PFSK-1 (cell line): ENCODE measurements around the gene KLK14.

Source experiments
- POLR2AphosphoS5 ChIP-seq: IDR thresholded peaks from 2 replicates; pipeline ENCODE4 v1.6.1; 2012; ENCODE audit warnings: low read depth, mild to moderate bottlenecking, control low read depth, low read length, moderate library complexity
- SIN3A ChIP-seq: IDR thresholded peaks from 2 replicates; pipeline ENCODE4 v1.6.1; 2012; ENCODE audit warnings: mild to moderate bottlenecking, low read length, moderate library complexity, borderline replicate concordance; ENCODE audit not compliant: insufficient read depth
- TAF1 ChIP-seq: IDR thresholded peaks from 2 replicates; pipeline ENCODE4 v1.6.1; 2012; ENCODE audit warnings: low read length, control low read depth, borderline replicate concordance; ENCODE audit not compliant: insufficient read depth
- TF ChIP-seq, protein P1 (sequence below), 2 experiments: IDR thresholded peaks; 2 replicates each; pipeline versions ENCODE4 v1.6.1 to v1.8.0; 2011 to 2012; ENCODE audit warnings: low read depth in 2 of 2, low read length in 2 of 2, control low read depth in 1 of 2, inconsistent platforms in 1 of 2, mild to moderate bottlenecking in 1 of 2, moderate library complexity in 1 of 2; ENCODE audit not compliant: insufficient read depth in 1 of 2

DNA sequence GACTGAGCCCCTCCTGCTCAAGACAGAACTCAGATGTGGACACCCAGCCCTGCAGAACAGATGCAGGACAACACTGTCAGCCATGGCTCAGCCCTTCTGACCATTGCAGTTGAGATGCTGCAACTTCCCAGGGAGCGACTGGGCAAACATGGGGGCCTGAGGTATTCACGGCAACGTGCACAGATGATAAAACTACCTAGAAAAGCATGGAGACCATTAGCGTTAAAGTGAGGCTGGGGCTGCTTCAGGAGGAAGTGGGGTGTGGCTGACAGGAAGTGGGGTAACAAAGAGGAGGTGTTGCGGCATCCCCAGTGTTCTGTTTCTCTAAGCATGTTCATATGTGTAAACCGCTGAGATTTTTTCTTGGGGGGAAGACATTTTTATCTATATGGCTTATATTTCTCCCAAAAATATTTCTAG is 40.7 kb upstream of the KLK14 start:
- no peak for TF ChIP-seq POLR2AphosphoS5
- no peak for TF ChIP-seq TAF1
- no peak for TF ChIP-seq SIN3A
- TF ChIP-seq, protein P1, sequence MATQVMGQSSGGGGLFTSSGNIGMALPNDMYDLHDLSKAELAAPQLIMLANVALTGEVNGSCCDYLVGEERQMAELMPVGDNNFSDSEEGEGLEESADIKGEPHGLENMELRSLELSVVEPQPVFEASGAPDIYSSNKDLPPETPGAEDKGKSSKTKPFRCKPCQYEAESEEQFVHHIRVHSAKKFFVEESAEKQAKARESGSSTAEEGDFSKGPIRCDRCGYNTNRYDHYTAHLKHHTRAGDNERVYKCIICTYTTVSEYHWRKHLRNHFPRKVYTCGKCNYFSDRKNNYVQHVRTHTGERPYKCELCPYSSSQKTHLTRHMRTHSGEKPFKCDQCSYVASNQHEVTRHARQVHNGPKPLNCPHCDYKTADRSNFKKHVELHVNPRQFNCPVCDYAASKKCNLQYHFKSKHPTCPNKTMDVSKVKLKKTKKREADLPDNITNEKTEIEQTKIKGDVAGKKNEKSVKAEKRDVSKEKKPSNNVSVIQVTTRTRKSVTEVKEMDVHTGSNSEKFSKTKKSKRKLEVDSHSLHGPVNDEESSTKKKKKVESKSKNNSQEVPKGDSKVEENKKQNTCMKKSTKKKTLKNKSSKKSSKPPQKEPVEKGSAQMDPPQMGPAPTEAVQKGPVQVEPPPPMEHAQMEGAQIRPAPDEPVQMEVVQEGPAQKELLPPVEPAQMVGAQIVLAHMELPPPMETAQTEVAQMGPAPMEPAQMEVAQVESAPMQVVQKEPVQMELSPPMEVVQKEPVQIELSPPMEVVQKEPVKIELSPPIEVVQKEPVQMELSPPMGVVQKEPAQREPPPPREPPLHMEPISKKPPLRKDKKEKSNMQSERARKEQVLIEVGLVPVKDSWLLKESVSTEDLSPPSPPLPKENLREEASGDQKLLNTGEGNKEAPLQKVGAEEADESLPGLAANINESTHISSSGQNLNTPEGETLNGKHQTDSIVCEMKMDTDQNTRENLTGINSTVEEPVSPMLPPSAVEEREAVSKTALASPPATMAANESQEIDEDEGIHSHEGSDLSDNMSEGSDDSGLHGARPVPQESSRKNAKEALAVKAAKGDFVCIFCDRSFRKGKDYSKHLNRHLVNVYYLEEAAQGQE (IDR thresholded peaks at IDR 0.05; ENCODE audit: insufficient read depth in 1 of 2, low read depth in 2 of 2, low read length in 2 of 2) = no peak
